Stimulated activated CD8-positive, alpha-beta memory T cell treated with anti-CD3 and anti-CD28 coated beads, Interleukin-15, amount 100 ng/mL, for 24 hours (primary cell): ENCODE results near the gene SLC40A1.

Source experiments
- DNase-seq: peaks from one replicate; pipeline ENCODE4 v3.0.0-alpha.2; 2020; ENCODE audit warnings: low read depth

The SLC40A1 gene

DNA sequence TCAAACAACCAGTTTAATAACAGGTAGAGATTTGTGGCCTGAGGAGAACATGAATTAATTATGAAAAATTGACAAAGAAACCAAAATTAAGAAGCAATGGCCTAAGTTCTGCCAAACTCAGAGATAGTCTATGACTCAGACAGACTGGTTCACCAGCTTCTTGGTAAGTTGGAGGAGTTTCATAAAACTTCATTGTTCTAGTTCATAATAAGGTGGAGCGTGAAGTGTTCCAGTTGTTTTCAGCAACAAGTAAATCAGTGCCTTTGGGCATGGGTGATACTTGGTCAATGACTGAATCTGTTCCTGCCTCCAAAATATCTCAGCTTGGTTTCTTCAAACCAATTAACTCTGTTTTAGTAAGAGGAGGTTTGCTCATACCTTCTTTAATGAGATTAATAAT is 40.0 kb downstream of the SLC40A1 start:
- DNase-seq = no peak

- DNase-seq = no peak
These were observed 42.2 kb downstream of the SLC40A1 start for GRCh38 chr2:189538402-189538801.

DNA sequence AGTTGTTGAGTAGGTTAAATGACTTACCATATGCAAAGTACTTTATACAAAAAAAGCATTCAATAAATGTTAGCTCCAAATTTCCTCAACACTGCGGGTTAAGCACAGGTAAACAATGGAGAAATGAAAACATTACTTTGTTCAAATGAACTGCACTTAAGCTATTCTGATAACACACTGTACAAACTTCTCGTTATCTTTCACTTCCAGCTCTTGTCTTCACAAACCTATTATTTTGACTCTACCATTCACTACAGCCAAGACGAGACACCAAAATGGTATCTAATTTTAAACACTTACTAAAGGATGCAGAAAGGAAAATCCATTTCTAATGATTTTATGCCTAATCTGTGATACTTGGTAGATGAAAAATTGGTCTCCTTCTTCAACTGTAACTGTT is 43.8 kb downstream of the SLC40A1 start:
- no peak for DNase-seq

DNA sequence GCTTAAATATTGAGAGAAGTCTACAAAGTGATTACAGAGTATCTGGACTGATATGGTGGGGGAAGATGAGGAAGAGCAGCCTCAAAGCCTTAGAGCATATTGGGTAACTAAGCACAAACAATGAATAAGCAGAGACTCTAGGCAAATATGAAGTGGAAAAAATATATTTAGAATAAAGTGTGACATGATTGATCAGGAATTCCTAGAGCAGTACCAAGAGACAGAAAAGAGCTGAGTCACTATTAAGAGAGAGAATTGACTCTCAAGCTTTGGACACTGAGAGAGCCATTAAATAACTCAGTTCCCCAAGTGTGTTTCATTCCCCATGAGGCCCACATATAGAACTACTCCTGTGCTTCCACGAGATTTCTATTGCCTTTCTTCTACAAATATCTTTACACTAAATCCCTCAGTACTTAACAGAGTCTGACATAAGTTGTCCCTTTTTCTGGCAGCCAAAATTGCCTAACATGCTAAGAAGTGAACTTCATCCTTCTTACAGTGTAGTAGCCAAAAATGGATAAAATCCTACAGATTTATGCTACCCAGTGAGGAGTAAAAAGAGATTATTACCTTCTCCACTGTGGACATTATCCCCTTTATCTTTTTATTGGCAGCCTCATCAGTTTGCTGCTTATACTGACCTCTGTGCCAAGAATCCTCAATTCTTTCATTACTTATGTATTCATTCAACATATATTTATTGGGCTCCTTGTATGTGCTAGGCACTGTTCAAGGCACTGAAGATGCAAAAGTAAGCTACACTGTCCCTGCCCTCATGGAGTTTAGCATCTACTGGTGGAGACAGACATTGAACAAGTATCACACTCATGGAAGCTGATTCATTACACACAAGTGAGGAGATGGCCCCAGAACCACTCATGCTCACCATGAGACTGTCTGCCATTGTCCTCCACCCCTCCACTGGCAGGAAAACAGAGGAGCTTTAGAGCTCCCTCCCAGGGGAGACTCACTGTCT is 45.4 kb downstream of the SLC40A1 start:
- no peak for DNase-seq

DNA sequence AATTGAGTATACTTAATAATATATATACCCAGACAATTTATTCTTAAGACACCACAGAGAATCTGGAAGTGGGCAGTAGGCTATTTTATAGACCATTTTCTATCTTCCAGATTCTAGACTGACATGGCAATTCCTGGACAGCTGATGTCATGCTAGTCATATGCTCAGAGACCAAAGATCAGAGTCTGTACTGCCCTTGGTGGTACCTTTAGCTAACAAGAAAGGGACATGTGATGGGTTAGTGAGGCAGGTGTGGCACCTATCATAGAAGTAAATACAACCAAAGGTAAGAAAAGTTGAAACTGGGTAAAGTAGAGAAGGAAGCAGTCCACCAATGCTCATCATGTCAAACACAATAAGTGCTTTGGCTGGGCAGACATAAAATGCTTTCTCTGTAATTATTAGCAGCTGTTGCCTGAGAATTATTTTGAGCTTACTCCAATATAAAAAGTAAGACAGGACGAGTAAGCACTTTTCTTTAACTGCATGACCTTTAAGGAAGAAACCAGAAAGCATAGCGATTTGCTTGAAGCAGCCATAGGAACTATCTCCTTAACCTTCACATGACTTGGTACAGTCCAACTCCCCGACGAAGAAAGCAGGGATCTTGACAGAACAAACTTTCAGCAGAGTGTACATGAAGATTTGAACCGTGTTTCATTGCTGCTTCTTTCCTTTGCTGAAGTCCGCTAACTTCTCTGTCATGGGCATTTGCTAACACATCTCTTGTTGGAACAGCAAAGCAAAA is 47.1 kb downstream of the SLC40A1 start:
- DNase-seq = no peak

GRCh38 chr2:189530965-189531637 is 49.5 kb downstream of the SLC40A1 start:
- DNase-seq = no peak

DNA sequence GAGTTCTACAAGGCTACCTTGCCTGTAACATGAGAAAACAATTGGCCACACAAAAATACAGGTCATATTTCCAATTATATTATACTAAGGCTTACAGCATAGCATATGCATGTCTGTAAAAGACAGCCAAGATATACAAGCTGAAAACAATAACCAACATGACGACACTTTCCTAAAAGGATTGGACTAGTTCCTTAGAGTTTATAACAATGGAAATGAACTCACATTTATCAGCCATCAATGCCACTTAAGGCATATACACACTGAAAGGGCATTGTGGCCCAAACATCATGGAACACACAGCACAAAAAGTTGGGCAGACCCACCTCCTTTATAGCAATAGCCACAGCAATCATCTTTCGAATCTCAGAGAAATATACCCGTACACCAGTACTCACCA is 52.0 kb downstream of the SLC40A1 start:
- no peak for DNase-seq

- DNase-seq = no peak
These were observed 52.6 kb downstream of the SLC40A1 start for GRCh38 chr2:189527812-189528592.

GRCh38 chr2:189527041-189527750 is 53.4 kb downstream of the SLC40A1 start:
- DNase-seq = no peak

- DNase-seq = no peak
These were observed 54.3 kb downstream of the SLC40A1 start for GRCh38 chr2:189526241-189526640.

- no peak for DNase-seq
These were observed 55.8 kb downstream of the SLC40A1 start for GRCh38 chr2:189524746-189525145.

DNA sequence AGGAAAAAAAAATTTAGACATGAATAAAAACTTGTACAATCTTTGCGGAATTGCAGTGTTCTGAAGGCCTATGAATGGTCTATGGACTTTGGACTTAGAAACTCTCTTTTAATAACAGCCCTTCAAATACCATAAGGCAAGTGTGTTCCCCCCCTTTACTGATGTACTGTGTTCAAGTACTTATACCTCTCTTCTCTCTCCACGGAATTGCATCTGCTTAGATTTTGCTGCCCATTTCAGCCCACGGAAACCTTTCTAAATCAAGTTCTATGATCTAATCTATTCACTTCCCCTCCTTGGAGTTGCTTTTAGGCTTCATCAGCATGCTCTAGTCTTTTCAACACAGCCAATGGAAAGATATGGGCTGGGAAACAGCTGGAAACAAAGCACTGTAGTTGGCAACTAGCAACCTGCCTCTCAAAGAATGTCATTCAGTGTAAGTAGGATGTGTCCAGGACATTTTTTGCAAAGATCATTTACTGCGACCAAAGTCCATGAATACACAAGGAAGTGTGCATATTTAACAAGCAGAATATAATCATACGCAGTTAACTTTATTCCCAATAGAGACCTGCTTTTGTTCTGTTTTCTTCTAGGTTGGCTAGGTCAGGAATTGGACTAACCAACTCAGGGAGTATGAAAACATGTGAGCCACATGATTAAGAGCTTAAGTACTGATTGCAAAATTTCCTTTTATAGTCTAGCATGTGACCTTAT is 58.0 kb downstream of the SLC40A1 start:
- DNase-seq = no peak

DNA sequence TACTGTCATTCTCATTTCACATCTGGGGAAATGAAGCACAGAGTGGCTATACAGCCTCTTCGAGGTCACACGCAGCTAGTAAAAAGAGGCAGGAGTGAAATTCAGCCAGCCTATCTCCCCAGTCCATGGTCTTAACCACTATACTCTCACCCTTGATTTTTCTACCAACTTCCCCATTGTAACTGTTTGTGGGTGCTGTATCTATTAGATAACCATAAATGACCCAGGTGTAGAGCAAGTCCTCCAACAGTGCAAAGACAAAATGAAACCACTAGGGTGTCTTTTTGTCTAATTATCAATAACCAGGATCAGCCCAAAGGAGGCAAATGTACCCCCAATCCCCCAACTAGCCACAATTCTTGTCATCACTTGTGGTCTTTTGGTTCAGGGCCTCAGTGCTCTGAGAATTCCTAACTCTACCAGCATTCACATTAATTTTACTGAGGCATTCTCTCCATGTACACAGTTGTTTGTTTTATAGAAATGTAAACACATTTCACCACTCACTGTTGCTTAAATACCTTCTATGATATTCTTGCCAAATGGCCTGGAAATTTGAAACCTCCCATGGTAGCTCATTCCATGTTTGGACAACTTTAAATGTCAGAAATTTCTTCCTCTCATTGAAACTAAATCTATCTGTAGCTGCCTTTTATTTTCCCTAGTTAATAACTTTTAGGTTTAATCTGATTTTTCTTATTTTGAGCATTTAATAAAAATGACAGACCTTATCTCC is 58.7 kb downstream of the SLC40A1 start:
- DNase-seq = no peak

DNA sequence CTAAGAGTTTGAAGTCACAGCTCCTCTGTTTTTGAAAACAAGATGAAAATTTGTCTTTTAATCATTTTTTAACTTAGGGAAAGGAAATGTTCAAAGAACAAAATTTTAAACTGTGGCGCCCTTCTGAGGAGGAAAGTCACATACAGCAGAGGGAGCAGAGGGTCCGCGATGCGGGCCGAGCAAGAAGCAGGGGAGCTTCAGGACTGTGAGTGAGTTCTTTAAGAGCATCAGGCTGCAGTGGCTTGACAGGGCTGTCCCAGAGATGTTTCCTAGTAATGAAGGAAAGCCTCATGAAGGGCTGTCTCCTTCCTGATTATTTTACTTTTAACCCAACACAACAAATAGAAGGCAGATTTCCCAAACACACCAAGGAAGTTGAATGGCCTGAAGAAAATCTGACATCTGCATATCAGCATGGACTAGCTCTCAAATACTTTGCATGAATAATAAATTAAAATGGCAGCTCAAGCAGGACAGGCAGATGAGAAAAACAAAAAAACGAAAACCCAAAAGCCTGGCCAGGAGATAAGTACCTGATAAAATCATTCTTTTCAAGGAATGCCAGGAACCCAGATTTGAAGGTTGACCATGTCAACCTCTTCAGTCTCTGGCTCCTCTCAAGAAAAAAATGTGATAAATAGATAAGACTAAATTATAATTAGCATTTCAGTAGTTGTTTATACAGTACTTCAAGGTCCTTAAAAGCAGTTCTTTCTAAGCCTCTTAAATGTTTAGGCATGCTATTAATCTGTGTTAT is 60.8 kb downstream of the SLC40A1 start:
- no peak for DNase-seq

- DNase-seq = no peak
These were observed 62.6 kb downstream of the SLC40A1 start for GRCh38 chr2:189517847-189518535.

- no peak for DNase-seq
These were observed 64.0 kb downstream of the SLC40A1 start for GRCh38 chr2:189516546-189516945.

DNA sequence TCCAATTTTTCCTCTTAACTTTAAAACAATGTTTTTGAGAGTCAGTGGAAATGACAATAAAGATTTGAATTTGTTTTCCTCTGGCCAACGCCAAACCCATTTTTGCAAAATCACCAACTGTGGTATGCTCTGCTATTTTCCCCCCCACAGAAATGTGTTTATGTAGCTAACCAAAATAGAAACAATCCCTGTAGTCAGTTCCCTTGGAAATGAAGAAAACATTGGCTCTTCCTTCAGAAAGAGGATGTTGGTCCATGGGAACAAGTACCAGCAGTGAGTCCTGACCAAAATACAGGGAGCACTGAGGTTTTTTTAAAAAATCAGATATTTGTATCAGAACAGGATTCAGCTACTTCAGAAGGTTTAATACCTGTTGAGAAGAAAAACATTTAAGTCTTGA is 65.3 kb downstream of the SLC40A1 start:
- DNase-seq = no peak

- no peak for DNase-seq
These were observed 66.5 kb downstream of the SLC40A1 start for GRCh38 chr2:189514104-189514503.
